ENCODE data around the gene MANBA.

Gene MANBA

DNA sequence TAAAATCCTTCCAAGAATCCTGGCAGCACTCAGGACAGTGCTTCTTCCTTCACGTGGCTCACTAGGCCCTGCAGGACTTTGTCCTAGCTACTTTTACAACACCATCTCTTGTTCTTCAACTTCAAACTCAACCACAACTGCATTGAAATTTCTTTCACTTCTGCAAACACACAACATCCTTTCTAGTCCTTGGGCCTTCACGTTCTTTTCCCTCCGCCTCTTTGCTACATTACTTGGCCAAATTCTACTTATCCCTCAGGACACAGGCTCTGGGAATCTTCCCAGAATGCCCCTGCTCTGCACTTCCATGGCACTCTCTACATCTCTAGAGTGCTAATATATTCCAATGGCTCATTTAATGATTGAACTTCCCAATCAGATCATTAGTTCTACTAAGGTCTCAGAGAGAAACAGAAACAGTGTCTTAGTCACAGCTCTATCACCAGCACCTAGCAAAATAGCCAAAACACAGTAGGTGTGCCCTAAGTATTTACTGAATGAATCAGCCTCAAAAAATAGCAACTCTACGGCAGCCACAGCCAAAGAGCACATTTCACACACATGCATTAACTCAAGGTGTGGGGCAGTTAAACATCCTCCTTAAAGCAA is 73.3 kb downstream of the MANBA start:
- no peaks in the 10 kb centered on the region for H3K36me3 ChIP-seq (ENCODE audit: low read length)
- no peak for TF ChIP-seq EZH2phosphoT487 (conservative IDR thresholded peaks at IDR 0.05; ENCODE audit: low read length)
- TF ChIP-seq, protein P1, sequence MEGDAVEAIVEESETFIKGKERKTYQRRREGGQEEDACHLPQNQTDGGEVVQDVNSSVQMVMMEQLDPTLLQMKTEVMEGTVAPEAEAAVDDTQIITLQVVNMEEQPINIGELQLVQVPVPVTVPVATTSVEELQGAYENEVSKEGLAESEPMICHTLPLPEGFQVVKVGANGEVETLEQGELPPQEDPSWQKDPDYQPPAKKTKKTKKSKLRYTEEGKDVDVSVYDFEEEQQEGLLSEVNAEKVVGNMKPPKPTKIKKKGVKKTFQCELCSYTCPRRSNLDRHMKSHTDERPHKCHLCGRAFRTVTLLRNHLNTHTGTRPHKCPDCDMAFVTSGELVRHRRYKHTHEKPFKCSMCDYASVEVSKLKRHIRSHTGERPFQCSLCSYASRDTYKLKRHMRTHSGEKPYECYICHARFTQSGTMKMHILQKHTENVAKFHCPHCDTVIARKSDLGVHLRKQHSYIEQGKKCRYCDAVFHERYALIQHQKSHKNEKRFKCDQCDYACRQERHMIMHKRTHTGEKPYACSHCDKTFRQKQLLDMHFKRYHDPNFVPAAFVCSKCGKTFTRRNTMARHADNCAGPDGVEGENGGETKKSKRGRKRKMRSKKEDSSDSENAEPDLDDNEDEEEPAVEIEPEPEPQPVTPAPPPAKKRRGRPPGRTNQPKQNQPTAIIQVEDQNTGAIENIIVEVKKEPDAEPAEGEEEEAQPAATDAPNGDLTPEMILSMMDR (IDR thresholded peaks at IDR 0.05; ENCODE audit: insufficient read depth, low read length, poor library complexity, severe bottlenecking) = no peak
- H3K27ac ChIP-seq (ENCODE audit: low read depth, low read length) = no peak overlapping the region
- no peaks in the 10 kb centered on the region for H3K27me3 ChIP-seq (ENCODE audit: low read length)
- H3K4me3 ChIP-seq (ENCODE audit: insufficient read depth, low read length, poor library complexity, severe bottlenecking) = no peak overlapping the region
- H3F3A ChIP-seq (ENCODE audit: insufficient read depth) = no peaks in the 10 kb centered on the region
- no peak overlapping the region for H3K9ac ChIP-seq (ENCODE audit: low read length)
- no peaks in the 10 kb centered on the region for H3K9me2 ChIP-seq (replicated peaks; ENCODE audit: insufficient read depth, low read length)
- no peaks in the 10 kb centered on the region for H3K79me2 ChIP-seq (ENCODE audit: insufficient read depth, low read length)
- peak overlapping the region; percentile 20 for H3K4me2 ChIP-seq (ENCODE audit: low read depth, low read length, poor library complexity, severe bottlenecking)
- H2AFZ ChIP-seq (ENCODE audit: low read depth, low read length, severe bottlenecking) = no peak overlapping the region
- no peaks in the 10 kb centered on the region for H3K9me3 ChIP-seq (ENCODE audit: insufficient read depth, low read length)
- H4K20me1 ChIP-seq (ENCODE audit: low read depth, low read length) = no peaks in the 10 kb centered on the region

DNA sequence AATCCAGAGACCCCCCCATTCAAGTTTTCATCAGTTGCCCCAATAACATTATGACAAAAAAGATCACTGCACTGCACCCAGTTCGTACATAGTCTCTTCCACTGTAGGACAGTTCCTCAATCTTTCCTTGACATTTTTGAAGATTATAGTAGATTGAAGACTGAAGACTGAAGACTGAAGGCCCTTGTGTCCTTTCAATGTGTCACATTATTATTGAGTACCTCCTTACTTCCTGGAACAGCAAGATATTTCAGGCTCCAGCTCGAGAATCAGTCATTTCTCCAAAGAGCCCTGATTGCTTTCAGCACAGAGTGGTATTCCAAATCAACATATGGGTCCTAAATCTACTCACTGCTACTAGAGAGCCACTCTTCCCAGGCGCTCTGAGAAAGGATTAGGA is 75.0 kb downstream of the MANBA start:
- Histone ChIP-seq H2AFZ (ENCODE audit: low read depth, low read length, severe bottlenecking) (no peak overlapping the region), H3K79me2 (ENCODE audit: insufficient read depth, low read length) (no peaks in the 10 kb centered on the region), H3K4me3 (ENCODE audit: insufficient read depth, low read length, poor library complexity, severe bottlenecking) (no peak overlapping the region), H3F3A (ENCODE audit: insufficient read depth) (no peaks in the 10 kb centered on the region), H3K9me2 (replicated peaks; ENCODE audit: insufficient read depth, low read length) (no peaks in the 10 kb centered on the region), H3K4me2 (ENCODE audit: low read depth, low read length, poor library complexity, severe bottlenecking) (no peak overlapping the region), H4K20me1 (ENCODE audit: low read depth, low read length) (no peaks in the 10 kb centered on the region), H3K27ac (ENCODE audit: low read depth, low read length) (no peak overlapping the region), H3K36me3 (ENCODE audit: low read length) (no peaks in the 10 kb centered on the region), H3K27me3 (ENCODE audit: low read length) (no peaks in the 10 kb centered on the region), H3K9me3 (ENCODE audit: insufficient read depth, low read length) (no peaks in the 10 kb centered on the region), H3K9ac (ENCODE audit: low read length) (no peak overlapping the region)
- TF ChIP-seq EZH2phosphoT487 (conservative IDR thresholded peaks at IDR 0.05; ENCODE audit: low read length) = no peak
- TF ChIP-seq, protein P1 (IDR thresholded peaks at IDR 0.05; ENCODE audit: insufficient read depth, low read length, poor library complexity, severe bottlenecking) = no peak

DNA sequence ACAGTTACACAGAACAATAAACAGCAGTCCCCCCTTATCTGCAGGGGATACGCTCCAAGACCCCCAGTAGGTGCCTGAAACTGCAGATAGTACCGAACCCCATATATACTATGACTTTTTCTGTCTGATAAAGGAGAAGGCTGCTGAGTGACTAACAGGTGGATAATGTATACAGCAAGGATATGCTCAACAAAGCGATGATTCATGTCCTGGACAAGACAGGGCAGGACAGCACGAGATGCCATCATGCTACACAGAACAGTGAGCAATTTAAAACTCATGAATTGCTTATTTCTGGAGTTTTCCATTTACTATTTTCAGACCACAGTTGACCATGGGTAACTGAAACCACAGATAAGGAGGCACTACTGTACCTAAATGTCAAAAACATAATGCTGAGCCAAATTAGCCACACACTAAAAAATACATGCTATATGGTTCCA is 76.1 kb downstream of the MANBA start:
- no peaks in the 10 kb centered on the region for H4K20me1 ChIP-seq (ENCODE audit: low read depth, low read length)
- H2AFZ ChIP-seq (ENCODE audit: low read depth, low read length, severe bottlenecking) = no peak overlapping the region
- no peak for TF ChIP-seq EZH2phosphoT487 (conservative IDR thresholded peaks at IDR 0.05; ENCODE audit: low read length)
- TF ChIP-seq, protein P1 (IDR thresholded peaks at IDR 0.05; ENCODE audit: insufficient read depth, low read length, poor library complexity, severe bottlenecking) = no peak
- H3K9me3 ChIP-seq (ENCODE audit: insufficient read depth, low read length) = no peaks in the 10 kb centered on the region
- no peak overlapping the region for H3K9ac ChIP-seq (ENCODE audit: low read length)
- no peaks in the 10 kb centered on the region for H3K9me2 ChIP-seq (replicated peaks; ENCODE audit: insufficient read depth, low read length)
- H3K4me3 ChIP-seq (ENCODE audit: insufficient read depth, low read length, poor library complexity, severe bottlenecking) = no peak overlapping the region
- H3K27ac ChIP-seq (ENCODE audit: low read depth, low read length) = no peak overlapping the region
- H3K79me2 ChIP-seq (ENCODE audit: insufficient read depth, low read length) = no peaks in the 10 kb centered on the region
- no peak overlapping the region for H3K4me2 ChIP-seq (ENCODE audit: low read depth, low read length, poor library complexity, severe bottlenecking)
- no peaks in the 10 kb centered on the region for H3F3A ChIP-seq (ENCODE audit: insufficient read depth)
- H3K27me3 ChIP-seq (ENCODE audit: low read length) = no peaks in the 10 kb centered on the region
- H3K36me3 ChIP-seq (ENCODE audit: low read length) = no peaks in the 10 kb centered on the region
